ENCODE data around the gene POLR1E.

GRCh38 chr9:37508135-37508833, 22.5 kb downstream of the POLR1E start:
- TF ChIP-seq SUZ12 (IDR thresholded peaks at IDR 0.05; ENCODE audit: extremely low read depth, insufficient read depth, insufficient read length) (no peak), ZNF274 (IDR thresholded peaks at IDR 0.05; ENCODE audit: low read depth, low read length) (no peak)
